K562 (cell line): Measurements from ENCODE around the gene WARS2.

Source experiments
- CEBPB ChIP-seq: fragments of 450-650 bp; IDR thresholded peaks from 2 replicates; pipeline ENCODE4 v1.6.1; 2016; ENCODE audit warnings: missing genetic modification characterization, missing compliant biosample characterization
- SIN3A ChIP-seq, 2 experiments: fragments of 150-350 bp in 1 of 2; IDR thresholded peaks; 2 replicates each; pipeline ENCODE4 v1.6.1; 2011 to 2016; ENCODE audit warnings: borderline replicate concordance in 2 of 2, low read depth in 2 of 2, low read length in 2 of 2, mild to moderate bottlenecking in 2 of 2, moderate library complexity in 2 of 2; ENCODE audit not compliant: control insufficient read depth in 1 of 2

DNA sequence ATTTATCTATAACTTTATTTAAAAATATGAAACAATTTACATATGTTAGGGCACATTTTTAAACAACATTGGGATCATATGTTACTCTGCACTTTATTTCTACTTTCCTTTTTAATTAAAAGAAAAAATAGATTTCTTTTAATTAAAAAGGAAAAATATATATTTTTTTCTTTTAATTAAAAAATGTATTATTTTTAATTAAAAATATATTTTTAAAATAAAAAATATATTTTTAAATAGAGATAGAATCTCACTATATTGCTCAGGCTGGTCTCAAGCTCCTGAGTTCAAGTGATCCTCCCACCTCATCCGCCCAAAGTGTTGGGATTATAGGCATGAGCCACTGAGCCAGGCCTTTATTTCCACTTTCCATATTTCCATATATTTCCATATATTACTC, 36.7 kb downstream of the WARS2 start:
- TF ChIP-seq CEBPB (no peak), SIN3A (IDR thresholded peaks at IDR 0.05; ENCODE audit: borderline replicate concordance in 2 of 2, control insufficient read depth in 1 of 2, low read depth in 2 of 2, low read length in 2 of 2) (no peak)
